Smooth muscle cell (in vitro differentiated cells): ENCODE results near the gene FBXO38. TPM values are rescaled to one million over a fixed set of nuclear protein-coding genes. Genes with fewer than 3 reads are reported as not detected.

Source experiments
- DNase-seq: peaks from one replicate; lab custom pipeline; 2025; ENCODE audit not compliant: unreplicated experiment; lab: John Stamatoyannopoulos, UW
- H2AFZ ChIP-seq: fragments of 200-600 bp; sonication (generic); 2 replicates; pipeline ENCODE4 v1.6.0; 2016; ENCODE audit warnings: antibody characterized with exemption, low read depth, mild to moderate bottlenecking
- H3F3A ChIP-seq: fragments of 200-600 bp; sonication (generic); 2 replicates; pipeline ENCODE4 v1.6.0; 2017; ENCODE audit warnings: antibody characterized with exemption, low read depth
- H3K27ac ChIP-seq: fragments of 200-600 bp; sonication (generic); 2 replicates; pipeline ENCODE4 v1.5.1; 2016; ENCODE audit warnings: low read depth, mild to moderate bottlenecking
- H3K27me3 ChIP-seq: fragments of 200-600 bp; sonication (generic); 2 replicates; pipeline ENCODE4 v1.6.1; 2016; ENCODE audit warnings: low read depth, mild to moderate bottlenecking
- H3K36me3 ChIP-seq: fragments of 200-600 bp; sonication (generic); 2 replicates; pipeline ENCODE4 v1.5.1; 2016; ENCODE audit warnings: low read depth
- H3K4me1 ChIP-seq: fragments of 200-600 bp; sonication (generic); 2 replicates; pipeline ENCODE4 v1.5.1; 2016; ENCODE audit warnings: low read depth
- H3K4me2 ChIP-seq: fragments of 200-600 bp; sonication (generic); 2 replicates; pipeline ENCODE4 v1.6.0; 2016; ENCODE audit warnings: mild to moderate bottlenecking
- H3K4me3 ChIP-seq: fragments of 200-600 bp; sonication (generic); 2 replicates; pipeline ENCODE4 v1.5.1; 2016; ENCODE audit warnings: mild to moderate bottlenecking
- H3K79me2 ChIP-seq: fragments of 200-600 bp; sonication (generic); 2 replicates; pipeline ENCODE4 v1.6.0; 2016; ENCODE audit warnings: low read depth, mild to moderate bottlenecking
- H3K9ac ChIP-seq: fragments of 200-600 bp; sonication (generic); 2 replicates; pipeline ENCODE4 v1.6.0; 2016; ENCODE audit warnings: low read depth
- H3K9me3 ChIP-seq: fragments of 200-600 bp; sonication (generic); replicated peaks from 2 replicates; pipeline ENCODE4 v1.5.1; 2016; ENCODE audit warnings: low read depth
- H4K20me1 ChIP-seq: fragments of 200-600 bp; sonication (generic); 2 replicates; pipeline ENCODE4 v1.6.0; 2016; ENCODE audit warnings: low read depth
- CTCF ChIP-seq: fragments of 200-600 bp; sonication (generic); IDR thresholded peaks from 2 replicates; pipeline ENCODE4 v1.5.1; 2017; ENCODE audit warnings: borderline replicate concordance, mild to moderate bottlenecking, antibody characterized with exemption; ENCODE audit not compliant: insufficient read depth, poor library complexity, severe bottlenecking
- WGBS: methylation state at CpG from one replicate; pipeline ENCODE4 v1.1.7; 2016; ENCODE audit warnings: low lambda C conversion rate; 5-methylcytosine and 5-hydroxymethylcytosine counted together
- polyA plus RNA-seq: library from polyadenylated mRNA; unstranded; fragments of >200 nt; fragmentation: Nextera tagmentation; extraction: Ambion mirVana; gene quantifications from 2 replicates; pipeline ENCODE4 v1.2.1, GENCODE V29; 2016
- total RNA-seq: library from RNA; depleted of rRNA; stranded (reverse); fragments of >200 nt; gene quantifications from 2 replicates; pipeline ENCODE4 v1.2.3, GENCODE V29; 2014

FBXO38 gene
- total and polyA plus RNA-seq, 2 experiments from 2014 or later, result 24.4 to 44.5 TPM

GRCh38 chr5:148378670-148379069, 5.1 kb upstream of the FBXO38 start:
- 100% methylated on average over 3 of the region's 3 CpGs for WGBS
- no peak overlapping the region for H3K9ac ChIP-seq
- no peaks in the 10 kb centered on the region for H4K20me1 ChIP-seq
- no peaks in the 10 kb centered on the region for H3F3A ChIP-seq
- no peak overlapping the region for H3K4me3 ChIP-seq
- no peaks in the 10 kb centered on the region for H3K79me2 ChIP-seq
- H3K4me2 ChIP-seq, result no peak overlapping the region
- H2AFZ ChIP-seq, result no peak overlapping the region
- no peaks in the 10 kb centered on the region for H3K36me3 ChIP-seq
- no peak overlapping the region for H3K27ac ChIP-seq
- H3K4me1 ChIP-seq, result peaks cover 14% of the 10 kb centered on the region
- no peak for DNase-seq
- H3K9me3 ChIP-seq, result no peaks in the 10 kb centered on the region
- H3K27me3 ChIP-seq, result no peaks in the 10 kb centered on the region
- no peak for TF ChIP-seq CTCF

GRCh38 chr5:148379340-148379739, 4.4 kb upstream of the FBXO38 start:
- Histone ChIP-seq H3K4me3 (no peak overlapping the region), H3K4me1 (peaks cover 13% of the 10 kb centered on the region), H3K79me2 (peaks cover 4% of the 10 kb centered on the region), H4K20me1 (no peaks in the 10 kb centered on the region), H3K36me3 (no peaks in the 10 kb centered on the region), H3F3A (no peaks in the 10 kb centered on the region), H3K27ac (no peak overlapping the region), H3K9ac (no peak overlapping the region), H3K9me3 (no peaks in the 10 kb centered on the region), H3K4me2 (no peak overlapping the region), H2AFZ (no peak overlapping the region), H3K27me3 (no peaks in the 10 kb centered on the region)
- no peak for TF ChIP-seq CTCF
- no peak for DNase-seq

GRCh38 chr5:148381906-148382305, 1.9 kb upstream of the FBXO38 start:
- no peaks in the 10 kb centered on the region for H4K20me1 ChIP-seq
- no peaks in the 10 kb centered on the region for H3K9me3 ChIP-seq
- H3K79me2 ChIP-seq, result peaks cover 29% of the 10 kb centered on the region
- DNase-seq, result no peak
- H3K4me3 ChIP-seq, result no peak overlapping the region
- H3K4me2 ChIP-seq, result no peak overlapping the region
- H3K27ac ChIP-seq, result no peak overlapping the region
- H3F3A ChIP-seq, result peaks cover 4% of the 10 kb centered on the region
- no peak for TF ChIP-seq CTCF
- 85% methylated on average over 3 of the region's 3 CpGs for WGBS
- no peaks in the 10 kb centered on the region for H3K27me3 ChIP-seq
- H3K36me3 ChIP-seq, result no peaks in the 10 kb centered on the region
- no peak overlapping the region for H3K9ac ChIP-seq
- no peak overlapping the region for H2AFZ ChIP-seq
- peaks cover 17% of the 10 kb centered on the region for H3K4me1 ChIP-seq

GRCh38 chr5:148382961-148383360, 797 bp upstream of the FBXO38 start:
- Histone ChIP-seq H3K4me1 (peaks cover 17% of the 10 kb centered on the region), H3K27ac (peak overlapping the region; percentile 90), H3K9ac (peak overlapping the region; percentile 96)

More at GRCh38 chr5:148382961-148383360, 797 bp upstream of the FBXO38 start:
- H3K36me3 ChIP-seq, result no peaks in the 10 kb centered on the region
- peaks cover 4% of the 10 kb centered on the region for H3F3A ChIP-seq
- WGBS, result 77% methylated on average over 4 of the region's 4 CpGs
- H3K9me3 ChIP-seq, result no peaks in the 10 kb centered on the region
- DNase-seq, result no peak
- peak overlapping the region; percentile 71 for H3K4me3 ChIP-seq
- peaks cover 38% of the 10 kb centered on the region for H3K79me2 ChIP-seq
- TF ChIP-seq CTCF, result no peak
- peak overlapping the region; percentile 75 for H2AFZ ChIP-seq
- H4K20me1 ChIP-seq, result peaks cover 1% of the 10 kb centered on the region
- peak overlapping the region; percentile 94 for H3K4me2 ChIP-seq
- no peaks in the 10 kb centered on the region for H3K27me3 ChIP-seq
